Measurements from ENCODE around the gene DHH. TPM values are rescaled to one million over a fixed set of nuclear protein-coding genes. Genes with fewer than 3 reads are reported as not detected.

The DHH gene
- total and polyA plus RNA-seq, 10 of the 15 experiments (the other 5 are each of a cell fraction or from before 2014, with no cell fraction given), result 0.01 TPM; not detected in 9

DNA sequence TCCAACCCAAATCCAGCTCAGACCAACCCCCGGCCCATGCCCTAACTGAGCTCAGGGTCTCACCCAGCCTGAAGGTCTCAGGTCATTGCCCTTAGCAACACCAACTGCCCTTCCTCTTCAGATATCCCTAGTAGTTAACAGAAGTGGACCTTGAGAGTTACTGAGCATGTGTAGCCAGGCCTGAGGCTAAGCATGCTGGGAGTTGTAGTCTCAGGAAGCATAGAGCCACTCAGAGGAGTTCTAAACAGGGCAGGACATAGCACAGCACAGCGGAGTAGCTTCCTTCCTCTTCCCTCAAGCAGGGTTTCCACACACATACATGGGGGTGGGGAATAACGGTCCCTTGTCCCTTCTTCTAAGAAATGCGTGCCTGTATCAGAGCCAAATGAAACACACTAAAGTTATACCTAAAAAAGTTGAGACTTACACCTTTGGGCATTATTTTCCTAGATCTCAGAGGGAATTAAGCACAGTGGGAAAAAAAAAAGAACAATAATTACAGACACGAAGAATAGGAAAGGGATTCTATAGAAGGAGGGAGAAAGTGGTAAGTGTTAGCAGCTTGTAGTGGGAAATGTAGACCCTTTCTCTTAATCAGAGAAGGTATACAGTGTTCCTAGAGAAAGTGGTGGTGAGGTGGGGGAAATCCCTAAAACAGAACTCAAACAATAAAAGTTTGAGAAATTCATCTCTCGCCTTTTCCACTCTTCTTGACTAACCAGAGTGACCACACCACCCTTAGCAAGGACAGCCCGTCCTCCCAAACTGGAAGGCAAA lies 38.4 kb downstream of the DHH start (continued):
- TF ChIP-seq, protein P1, sequence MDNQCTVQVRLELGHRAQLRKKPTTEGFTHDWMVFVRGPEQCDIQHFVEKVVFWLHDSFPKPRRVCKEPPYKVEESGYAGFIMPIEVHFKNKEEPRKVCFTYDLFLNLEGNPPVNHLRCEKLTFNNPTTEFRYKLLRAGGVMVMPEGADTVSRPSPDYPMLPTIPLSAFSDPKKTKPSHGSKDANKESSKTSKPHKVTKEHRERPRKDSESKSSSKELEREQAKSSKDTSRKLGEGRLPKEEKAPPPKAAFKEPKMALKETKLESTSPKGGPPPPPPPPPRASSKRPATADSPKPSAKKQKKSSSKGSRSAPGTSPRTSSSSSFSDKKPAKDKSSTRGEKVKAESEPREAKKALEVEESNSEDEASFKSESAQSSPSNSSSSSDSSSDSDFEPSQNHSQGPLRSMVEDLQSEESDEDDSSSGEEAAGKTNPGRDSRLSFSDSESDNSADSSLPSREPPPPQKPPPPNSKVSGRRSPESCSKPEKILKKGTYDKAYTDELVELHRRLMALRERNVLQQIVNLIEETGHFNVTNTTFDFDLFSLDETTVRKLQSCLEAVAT (IDR thresholded peaks at IDR 0.05), result no peak
- TF ChIP-seq SP1 (IDR thresholded peaks at IDR 0.05; ENCODE audit: low read depth, low read length) (no peak), POU2F2 (IDR thresholded peaks at IDR 0.05; ENCODE audit: borderline replicate concordance, low read depth, low read length) (0 out of 3 replicates have a peak, but pooled peaks have one; percentile 26), ZNF24 (IDR thresholded peaks at IDR 0.05) (no peak), BACH1 (IDR thresholded peaks at IDR 0.05; ENCODE audit: borderline replicate concordance) (no peak), TCF12 (IDR thresholded peaks at IDR 0.05; ENCODE audit: low read depth, low read length) (no peak), RAD21 (IDR thresholded peaks at IDR 0.05; ENCODE audit: insufficient read depth, low read depth, low read length) (no peak), EZH2 (IDR thresholded peaks at IDR 0.05; ENCODE audit: borderline replicate concordance, control insufficient read depth, low read depth, low read length) (no peak), SIN3A (IDR thresholded peaks at IDR 0.05; ENCODE audit: low read depth, low read length) (no peak), SREBF2 (IDR thresholded peaks at IDR 0.05; ENCODE audit: low read length) (no peak), POLR2A (IDR thresholded peaks at IDR 0.05; ENCODE audit: low read depth, low read length) (no peak), NBN (IDR thresholded peaks at IDR 0.05) (0 out of 2 replicates have a peak, but pooled peaks have one; percentile 25), HDGF (IDR thresholded peaks at IDR 0.05) (peak; percentile 74), NR2C2 (IDR thresholded peaks at IDR 0.05; ENCODE audit: borderline replicate concordance, control insufficient read depth, insufficient read length, low read depth) (no peak), PAX8 (IDR thresholded peaks at IDR 0.05) (no peak), MEF2A (IDR thresholded peaks at IDR 0.05; ENCODE audit: insufficient read depth, low read depth, low read length) (no peak), EED (IDR thresholded peaks at IDR 0.05; ENCODE audit: low read depth) (no peak), CREB1 (IDR thresholded peaks at IDR 0.05; ENCODE audit: low read depth) (0 out of 2 replicates have a peak, but pooled peaks have one; percentile 23), SKIL (IDR thresholded peaks at IDR 0.05; ENCODE audit: low read depth, poor library complexity, severe bottlenecking) (no peak), TCF3 (IDR thresholded peaks at IDR 0.05; ENCODE audit: borderline replicate concordance, insufficient read depth, low read depth, low read length) (no peak), NR2F1 (conservative IDR thresholded peaks at IDR 0.05) (no peak)
- TF ChIP-seq, protein P2, sequence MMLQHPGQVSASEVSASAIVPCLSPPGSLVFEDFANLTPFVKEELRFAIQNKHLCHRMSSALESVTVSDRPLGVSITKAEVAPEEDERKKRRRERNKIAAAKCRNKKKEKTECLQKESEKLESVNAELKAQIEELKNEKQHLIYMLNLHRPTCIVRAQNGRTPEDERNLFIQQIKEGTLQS (IDR thresholded peaks at IDR 0.05; ENCODE audit: borderline replicate concordance, extremely low read depth, low read depth, low read length), result no peak
- TF ChIP-seq, protein P3, sequence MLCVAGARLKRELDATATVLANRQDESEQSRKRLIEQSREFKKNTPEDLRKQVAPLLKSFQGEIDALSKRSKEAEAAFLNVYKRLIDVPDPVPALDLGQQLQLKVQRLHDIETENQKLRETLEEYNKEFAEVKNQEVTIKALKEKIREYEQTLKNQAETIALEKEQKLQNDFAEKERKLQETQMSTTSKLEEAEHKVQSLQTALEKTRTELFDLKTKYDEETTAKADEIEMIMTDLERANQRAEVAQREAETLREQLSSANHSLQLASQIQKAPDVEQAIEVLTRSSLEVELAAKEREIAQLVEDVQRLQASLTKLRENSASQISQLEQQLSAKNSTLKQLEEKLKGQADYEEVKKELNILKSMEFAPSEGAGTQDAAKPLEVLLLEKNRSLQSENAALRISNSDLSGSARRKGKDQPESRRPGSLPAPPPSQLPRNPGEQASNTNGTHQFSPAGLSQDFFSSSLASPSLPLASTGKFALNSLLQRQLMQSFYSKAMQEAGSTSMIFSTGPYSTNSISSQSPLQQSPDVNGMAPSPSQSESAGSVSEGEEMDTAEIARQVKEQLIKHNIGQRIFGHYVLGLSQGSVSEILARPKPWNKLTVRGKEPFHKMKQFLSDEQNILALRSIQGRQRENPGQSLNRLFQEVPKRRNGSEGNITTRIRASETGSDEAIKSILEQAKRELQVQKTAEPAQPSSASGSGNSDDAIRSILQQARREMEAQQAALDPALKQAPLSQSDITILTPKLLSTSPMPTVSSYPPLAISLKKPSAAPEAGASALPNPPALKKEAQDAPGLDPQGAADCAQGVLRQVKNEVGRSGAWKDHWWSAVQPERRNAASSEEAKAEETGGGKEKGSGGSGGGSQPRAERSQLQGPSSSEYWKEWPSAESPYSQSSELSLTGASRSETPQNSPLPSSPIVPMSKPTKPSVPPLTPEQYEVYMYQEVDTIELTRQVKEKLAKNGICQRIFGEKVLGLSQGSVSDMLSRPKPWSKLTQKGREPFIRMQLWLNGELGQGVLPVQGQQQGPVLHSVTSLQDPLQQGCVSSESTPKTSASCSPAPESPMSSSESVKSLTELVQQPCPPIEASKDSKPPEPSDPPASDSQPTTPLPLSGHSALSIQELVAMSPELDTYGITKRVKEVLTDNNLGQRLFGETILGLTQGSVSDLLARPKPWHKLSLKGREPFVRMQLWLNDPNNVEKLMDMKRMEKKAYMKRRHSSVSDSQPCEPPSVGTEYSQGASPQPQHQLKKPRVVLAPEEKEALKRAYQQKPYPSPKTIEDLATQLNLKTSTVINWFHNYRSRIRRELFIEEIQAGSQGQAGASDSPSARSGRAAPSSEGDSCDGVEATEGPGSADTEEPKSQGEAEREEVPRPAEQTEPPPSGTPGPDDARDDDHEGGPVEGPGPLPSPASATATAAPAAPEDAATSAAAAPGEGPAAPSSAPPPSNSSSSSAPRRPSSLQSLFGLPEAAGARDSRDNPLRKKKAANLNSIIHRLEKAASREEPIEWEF (IDR thresholded peaks at IDR 0.05; ENCODE audit: insufficient replicate concordance, low read depth, low read length), result no peak
